Stimulated activated CD8-positive, alpha-beta memory T cell treated with anti-CD3 and anti-CD28 coated beads, Interleukin-15, amount 100 ng/mL, for 1 hour (primary cell): Measurements from ENCODE around the gene PLEKHG3.

Experiments
- DNase-seq: peaks from one replicate; pipeline ENCODE4 v3.0.0-alpha.2; 2020; ENCODE audit warnings: low read depth

Gene PLEKHG3

GRCh38 chr14:64706593-64707193, 2.5 kb downstream of the PLEKHG3 start:
- DNase-seq = no peak

GRCh38 chr14:64707661-64708060, 3.4 kb downstream of the PLEKHG3 start:
- DNase-seq = no peak

GRCh38 chr14:64708148-64709004, 4.2 kb downstream of the PLEKHG3 start:
- no peak for DNase-seq

GRCh38 chr14:64709126-64709525, 4.9 kb downstream of the PLEKHG3 start:
- DNase-seq = no peak

- no peak for DNase-seq
These were observed 6.8 kb downstream of the PLEKHG3 start for GRCh38 chr14:64711039-64711438.

GRCh38 chr14:64713677-64714076, 9.5 kb downstream of the PLEKHG3 start:
- no peak for DNase-seq

- no peak for DNase-seq
These were observed 10.3 kb downstream of the PLEKHG3 start for GRCh38 chr14:64714432-64715025.

- no peak for DNase-seq
These were observed 11.0 kb downstream of the PLEKHG3 start for GRCh38 chr14:64715146-64715627.

- DNase-seq = no peak
These were observed 11.6 kb downstream of the PLEKHG3 start for GRCh38 chr14:64715628-64716412.

- DNase-seq = no peak
These were observed 13.6 kb downstream of the PLEKHG3 start for GRCh38 chr14:64717870-64718269.

- DNase-seq = no peak
These were observed 14.5 kb downstream of the PLEKHG3 start for GRCh38 chr14:64718762-64719161.

GRCh38 chr14:64719601-64720000, 15.4 kb downstream of the PLEKHG3 start:
- no peak for DNase-seq

- no peak for DNase-seq
These were observed 15.9 kb downstream of the PLEKHG3 start for GRCh38 chr14:64720131-64720576.

- no peak for DNase-seq
These were observed 17.2 kb downstream of the PLEKHG3 start for GRCh38 chr14:64721391-64721791.

- DNase-seq = no peak
These were observed 17.7 kb downstream of the PLEKHG3 start for GRCh38 chr14:64721899-64722298.

GRCh38 chr14:64722842-64723447, 18.7 kb downstream of the PLEKHG3 start:
- DNase-seq = no peak

GRCh38 chr14:64723691-64724577, 19.7 kb downstream of the PLEKHG3 start:
- no peak for DNase-seq

GRCh38 chr14:64724578-64724930, 20.3 kb downstream of the PLEKHG3 start:
- DNase-seq = no peak

GRCh38 chr14:64725261-64725815, 21.1 kb downstream of the PLEKHG3 start:
- DNase-seq = no peak

GRCh38 chr14:64725879-64726584, 21.8 kb downstream of the PLEKHG3 start:
- no peak for DNase-seq
